Measurements from ENCODE around the gene SUN5. TPM values are rescaled to one million over a fixed set of nuclear protein-coding genes. Genes with fewer than 3 reads are reported as not detected.

Gene SUN5
- total and polyA plus RNA-seq, 7 donors = not detected

DNA sequence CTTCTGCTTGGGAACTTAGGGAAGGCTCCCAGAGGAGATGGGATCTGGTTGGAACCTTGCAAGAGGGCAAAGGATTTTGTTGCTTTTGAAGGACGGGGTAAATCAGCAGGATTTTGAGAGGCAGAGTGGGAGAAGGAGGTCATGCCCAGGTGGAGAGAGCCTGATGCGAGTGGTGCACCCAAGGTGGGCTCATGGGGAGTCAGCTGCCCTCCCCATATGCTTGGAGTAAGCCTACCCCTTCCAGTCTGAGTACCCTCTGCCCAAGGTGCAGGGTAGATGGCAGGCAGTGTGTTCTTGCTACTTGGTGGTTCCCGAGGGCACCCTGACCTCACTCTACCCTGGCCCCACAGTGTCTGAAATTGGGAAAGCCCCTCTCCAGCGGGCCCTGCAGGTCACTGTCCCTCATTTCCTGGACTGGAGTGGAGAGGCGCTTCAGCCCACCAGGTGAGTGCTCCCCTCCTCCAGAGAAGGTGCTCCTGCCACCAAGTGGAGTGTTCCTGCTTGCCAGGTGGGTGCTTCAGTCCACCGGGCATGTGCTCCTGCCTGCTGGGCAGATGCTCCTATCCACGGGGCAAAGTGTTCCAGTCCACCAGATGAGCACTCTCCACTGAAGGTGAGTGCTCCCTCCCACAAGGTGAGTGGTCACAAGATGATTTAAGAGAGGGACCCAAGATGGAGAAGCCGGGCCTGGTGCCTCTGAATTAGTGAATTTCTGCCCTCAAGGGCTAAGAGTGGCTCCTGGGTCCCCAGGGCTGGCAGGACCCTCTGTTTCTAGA is 6.6 kb upstream of the SUN5 start:
- no peak overlapping the region for H3K27ac ChIP-seq
- intact Hi-C loops (cut with DNase I) = no loop called here
- 76 to 80% (median 80%) methylated on average over 8 of the region's 8 CpGs for WGBS, 3 donors

GRCh38 chr20:33010133-33010504 is 5.9 kb upstream of the SUN5 start:
- Histone ChIP-seq H3K4me1 (no peaks in the 10 kb centered on the region), H3K27me3 (ENCODE audit: insufficient read depth in 3 of 3, low read length in 2 of 3) (peaks cover 0 to 30% (median 2%) of the 10 kb centered on the region in 3 donors), H3K4me3 (no peak overlapping the region), H3K36me3 (ENCODE audit: insufficient read depth in 1 of 2, low read depth in 1 of 2) (no peaks in the 10 kb centered on the region), H3K9me3 (no peaks in the 10 kb centered on the region), H3K27ac (no peak overlapping the region)
- 72 to 76% (median 73%) methylated on average over 5 of the region's 5 CpGs for WGBS, 3 donors
- no peak for ATAC-seq
- TF ChIP-seq, protein P1, sequence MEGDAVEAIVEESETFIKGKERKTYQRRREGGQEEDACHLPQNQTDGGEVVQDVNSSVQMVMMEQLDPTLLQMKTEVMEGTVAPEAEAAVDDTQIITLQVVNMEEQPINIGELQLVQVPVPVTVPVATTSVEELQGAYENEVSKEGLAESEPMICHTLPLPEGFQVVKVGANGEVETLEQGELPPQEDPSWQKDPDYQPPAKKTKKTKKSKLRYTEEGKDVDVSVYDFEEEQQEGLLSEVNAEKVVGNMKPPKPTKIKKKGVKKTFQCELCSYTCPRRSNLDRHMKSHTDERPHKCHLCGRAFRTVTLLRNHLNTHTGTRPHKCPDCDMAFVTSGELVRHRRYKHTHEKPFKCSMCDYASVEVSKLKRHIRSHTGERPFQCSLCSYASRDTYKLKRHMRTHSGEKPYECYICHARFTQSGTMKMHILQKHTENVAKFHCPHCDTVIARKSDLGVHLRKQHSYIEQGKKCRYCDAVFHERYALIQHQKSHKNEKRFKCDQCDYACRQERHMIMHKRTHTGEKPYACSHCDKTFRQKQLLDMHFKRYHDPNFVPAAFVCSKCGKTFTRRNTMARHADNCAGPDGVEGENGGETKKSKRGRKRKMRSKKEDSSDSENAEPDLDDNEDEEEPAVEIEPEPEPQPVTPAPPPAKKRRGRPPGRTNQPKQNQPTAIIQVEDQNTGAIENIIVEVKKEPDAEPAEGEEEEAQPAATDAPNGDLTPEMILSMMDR (IDR thresholded peaks at IDR 0.05) = no peak
- intact Hi-C loops (cut with DNase I) = no loop called here
- DNase-seq = no peak

More for the DNA sequence above, 6.6 kb upstream of the SUN5 start:
- ATAC-seq (no peak), DNase-seq (no peak)
- Histone ChIP-seq H3K27me3 (ENCODE audit: insufficient read depth in 3 of 3, low read length in 2 of 3) (peaks cover 0 to 36% (median 2%) of the 10 kb centered on the region in 3 donors), H3K4me1 (no peaks in the 10 kb centered on the region), H3K36me3 (ENCODE audit: insufficient read depth in 1 of 2, low read depth in 1 of 2) (no peaks in the 10 kb centered on the region), H3K9me3 (no peaks in the 10 kb centered on the region), H3K4me3 (no peak overlapping the region)
- TF ChIP-seq, protein P1 (IDR thresholded peaks at IDR 0.05) = no peak

- Histone ChIP-seq H3K4me1 (no peaks in the 10 kb centered on the region), H3K4me3 (no peak overlapping the region), H3K27ac (no peak overlapping the region), H3K36me3 (ENCODE audit: insufficient read depth in 1 of 2, low read depth in 1 of 2) (no peaks in the 10 kb centered on the region), H3K27me3 (ENCODE audit: insufficient read depth in 3 of 3, low read length in 2 of 3) (peaks cover 0 to 24% (median 0%) of the 10 kb centered on the region in 3 donors), H3K9me3 (no peaks in the 10 kb centered on the region)
- ATAC-seq (no peak), DNase-seq (peak in 1 of 2 donors; percentile 18)
- intact Hi-C loops (cut with DNase I) = no loop called here
- TF ChIP-seq, protein P1 (IDR thresholded peaks at IDR 0.05) = no peak
- 49 to 57% (median 50%) methylated on average over 19 of the region's 19 CpGs for WGBS, 3 donors
Observed at GRCh38 chr20:33009214-33010132, 5.2 kb upstream of the SUN5 start.

DNA sequence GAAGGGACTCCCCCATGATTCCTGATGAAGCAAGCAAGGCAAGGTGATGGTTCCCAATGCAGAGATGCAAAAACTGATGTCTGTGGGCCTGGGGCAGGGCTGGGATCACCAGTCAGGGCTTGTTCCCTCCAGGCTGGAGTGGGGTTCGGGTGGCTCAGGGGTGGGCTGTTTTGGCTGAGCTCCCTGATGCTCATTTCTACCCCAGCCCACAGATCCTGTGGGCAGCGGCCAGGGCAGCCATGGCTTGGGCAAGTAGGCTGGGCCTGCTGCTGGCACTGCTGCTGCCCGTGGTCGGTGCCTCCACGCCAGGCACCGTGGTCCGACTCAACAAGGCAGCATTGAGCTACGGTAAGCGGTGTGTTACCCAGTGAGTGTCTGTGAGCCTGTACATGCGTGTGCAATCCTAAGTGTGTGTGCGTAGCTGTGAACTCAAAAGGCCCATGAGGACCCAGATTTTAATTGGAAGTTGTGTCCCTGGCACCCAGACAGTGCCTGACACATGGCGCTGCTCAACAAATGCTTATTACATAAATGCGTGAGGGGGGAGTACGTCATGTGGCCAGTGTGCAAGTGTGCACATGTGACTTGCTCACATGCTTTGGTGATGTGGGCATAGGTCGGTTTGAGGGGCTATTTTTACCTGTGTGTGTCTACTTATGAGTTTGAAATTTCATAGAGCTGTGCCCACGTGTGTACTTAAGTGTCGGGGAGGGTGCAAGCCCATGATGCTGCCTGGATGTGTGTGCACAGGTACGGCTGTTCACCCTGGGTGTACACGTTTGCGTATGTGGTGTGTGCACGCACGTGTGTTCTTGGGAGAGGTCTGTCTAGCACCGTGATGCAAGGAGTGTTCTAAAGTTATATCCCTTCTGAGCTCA is 4.3 kb upstream of the SUN5 start:
- Histone ChIP-seq H3K4me3 (no peak overlapping the region), H3K27me3 (ENCODE audit: insufficient read depth in 3 of 3, low read length in 2 of 3) (peaks cover 0 to 23% (median 0%) of the 10 kb centered on the region in 3 donors), H3K36me3 (ENCODE audit: insufficient read depth in 1 of 2, low read depth in 1 of 2) (no peaks in the 10 kb centered on the region), H3K4me1 (no peaks in the 10 kb centered on the region), H3K27ac (no peak overlapping the region), H3K9me3 (no peaks in the 10 kb centered on the region)
- DNase-seq (peak in 1 of 2 donors; percentile 39), ATAC-seq (no peak)
- WGBS, 3 donors = 78 to 85% (median 82%) methylated on average over 23 of the region's 23 CpGs
- TF ChIP-seq, protein P1 (IDR thresholded peaks at IDR 0.05) = no peak
- intact Hi-C loops (cut with DNase I) = no loop called here

All from psoas muscle (tissue), 8 donors.